Measurements from ENCODE around the gene GSDMA.

- TF ChIP-seq CTCF (IDR thresholded peaks at IDR 0.05 in 2 of 3, conservative IDR thresholded peaks at IDR 0.05 in 1 of 3; ENCODE audit: control insufficient read depth in 2 of 3, extremely low read depth in 1 of 3, insufficient read depth in 1 of 3, low read depth in 3 of 3, low read length in 3 of 3) (no peak), RB1 (IDR thresholded peaks at IDR 0.05; ENCODE audit: borderline replicate concordance) (no peak), SMAD5 (IDR thresholded peaks at IDR 0.05; ENCODE audit: low read depth) (no peak), EZH2 (IDR thresholded peaks at IDR 0.05; ENCODE audit: borderline replicate concordance, control insufficient read depth, low read depth, low read length) (no peak), CEBPB (IDR thresholded peaks at IDR 0.05; ENCODE audit: borderline replicate concordance in 1 of 2, low read depth in 2 of 2, low read length in 2 of 2) (no peak), JUND (IDR thresholded peaks at IDR 0.05; ENCODE audit: low read depth, low read length) (no peak), HCFC1 (IDR thresholded peaks at IDR 0.05; ENCODE audit: low read length) (no peak), POLR2A (IDR thresholded peaks at IDR 0.05; ENCODE audit: low read depth, low read length) (no peak)
Observed at GRCh38 chr17:39949028-39949427, 13.8 kb upstream of the GSDMA start.

All from GM12878 (cell line).